ENCODE measurements around the gene ADI1. TPM values are rescaled to one million over a fixed set of nuclear protein-coding genes. Genes with fewer than 3 reads are reported as not detected.

Gene ADI1
- total RNA-seq: 42.0 TPM

- DNase-seq (ENCODE audit: low spot score): peak; percentile 86
These were observed at the start of gene ADI1 for GRCh38 chr2:3519255-3520205. Gene ADI1, minus strand, starts transcription at chr2:3519531. Its CDS starts 44 bp downstream, at chr2:3519487.

GRCh38 chr2:3566806-3567205, 47.5 kb upstream of the ADI1 start:
- no peak for DNase-seq (ENCODE audit: low spot score)

- DNase-seq (ENCODE audit: low spot score): no peak
These were observed 45.8 kb upstream of the ADI1 start for GRCh38 chr2:3565117-3565516.

- no peak for DNase-seq (ENCODE audit: low spot score)
These were observed 44.2 kb upstream of the ADI1 start for GRCh38 chr2:3563521-3563976.

GRCh38 chr2:3558205-3559014, 39.1 kb upstream of the ADI1 start, which contains the start of gene RNASEH1:
Gene RNASEH1, minus strand, starts transcription at chr2:3558333. Its CDS starts 73 bp downstream, at chr2:3558260.
- DNase-seq (ENCODE audit: low spot score): peak; percentile 98

- DNase-seq (ENCODE audit: low spot score): no peak
These were observed 38.4 kb upstream of the ADI1 start for GRCh38 chr2:3557639-3558204.

GRCh38 chr2:3553946-3554345, 34.6 kb upstream of the ADI1 start:
- DNase-seq (ENCODE audit: low spot score): no peak

- no peak for DNase-seq (ENCODE audit: low spot score)
These were observed 28.6 kb upstream of the ADI1 start for GRCh38 chr2:3547915-3548314.

- no peak for DNase-seq (ENCODE audit: low spot score)
These were observed 26.6 kb upstream of the ADI1 start for GRCh38 chr2:3545788-3546478.

- DNase-seq (ENCODE audit: low spot score): no peak
These were observed 23.8 kb upstream of the ADI1 start for GRCh38 chr2:3543023-3543683.

- DNase-seq (ENCODE audit: low spot score): no peak
These were observed 22.8 kb upstream of the ADI1 start for GRCh38 chr2:3542107-3542506.

GRCh38 chr2:3539836-3540235, 20.5 kb upstream of the ADI1 start:
- no peak for DNase-seq (ENCODE audit: low spot score)

- DNase-seq (ENCODE audit: low spot score): peak; percentile 64
These were observed 17.6 kb upstream of the ADI1 start for GRCh38 chr2:3536682-3537632.

- peak; percentile 66 for DNase-seq (ENCODE audit: low spot score)
These were observed 16.7 kb upstream of the ADI1 start for GRCh38 chr2:3535794-3536681.

- no peak for DNase-seq (ENCODE audit: low spot score)
These were observed 16.1 kb upstream of the ADI1 start for GRCh38 chr2:3535467-3535793.

GRCh38 chr2:3534251-3534814, 15.0 kb upstream of the ADI1 start:
- no peak for DNase-seq (ENCODE audit: low spot score)

- DNase-seq (ENCODE audit: low spot score): no peak
These were observed 14.5 kb upstream of the ADI1 start for GRCh38 chr2:3533836-3534235.

- DNase-seq (ENCODE audit: low spot score): no peak
These were observed 13.6 kb upstream of the ADI1 start for GRCh38 chr2:3532941-3533340.

Measured in ureter (tissue), 1 donor.